ENCODE data around the gene TTC7B. TPM values are rescaled to one million over a fixed set of nuclear protein-coding genes. Genes with fewer than 3 reads are reported as not detected.
"Not testable (repeated sequence)": the region's sequence is repeated elsewhere in the genome, so short reads cannot be mapped to it uniquely, and the experiment has no call there.

The TTC7B gene
- total and polyA plus RNA-seq, 2 experiments from 2014 or later = 7.9 to 28.6 TPM

GRCh38 chr14:90527978-90528377 is 288.3 kb downstream of the TTC7B start:
- H3K4me3 Mint-ChIP-seq = no peak overlapping the region
- TF ChIP-seq POLR2AphosphoS5 (IDR thresholded peaks at IDR 0.05; ENCODE audit: low read depth) (no peak), CTCF (conservative IDR thresholded peaks at IDR 0.05; ENCODE audit: low read depth in 2 of 2) (no peak), JUNB (IDR thresholded peaks at IDR 0.05; ENCODE audit: unreplicated experiment) (no peak), NANOG (IDR thresholded peaks at IDR 0.05; ENCODE audit: borderline replicate concordance) (no peak), ZNF462 (CRISPR knock-in tag; IDR thresholded peaks at IDR 0.05) (no peak), CREB1 (CRISPR knock-in tag; IDR thresholded peaks at IDR 0.05; ENCODE audit: low read depth) (no peak), ZNF331 (CRISPR knock-in tag; IDR thresholded peaks at IDR 0.05; ENCODE audit: low read depth) (no peak)

GRCh38 chr14:90526536-90526935 is 289.7 kb downstream of the TTC7B start:
- not testable (repeated sequence) for H3K27ac Mint-ChIP-seq; H3K9me3 Mint-ChIP-seq; H3K27ac ChIP-seq (ENCODE audit: low read depth); H3K4me1 Mint-ChIP-seq; H3K27me3 Mint-ChIP-seq (ENCODE audit: insufficient read depth, low read depth, poor library complexity); H3K9me2 ChIP-seq (ENCODE audit: insufficient read depth); H3K27me3 ChIP-seq (ENCODE audit: insufficient read depth); H3K79me2 ChIP-seq (replicated peaks; ENCODE audit: insufficient read depth); H3K4me3 ChIP-seq; H3K36me3 Mint-ChIP-seq (ENCODE audit: low read depth); H3F3A ChIP-seq (replicated peaks; ENCODE audit: low read depth); DNase-seq (ENCODE audit: low spot score); H3K4me2 ChIP-seq; H2AFZ ChIP-seq; H3K4me3 Mint-ChIP-seq; H3K36me3 ChIP-seq (ENCODE audit: insufficient read depth); H4K20me1 ChIP-seq (replicated peaks; ENCODE audit: insufficient read depth); ATAC-seq; H3K4me1 ChIP-seq (ENCODE audit: insufficient read depth)

More at GRCh38 chr14:90527978-90528377, 288.3 kb downstream of the TTC7B start:
- H3K4me1 Mint-ChIP-seq = no peaks in the 10 kb centered on the region
- ATAC-seq (no peak), DNase-seq (ENCODE audit: low spot score) (no peak)
- H3K27ac ChIP-seq (ENCODE audit: low read depth) = no peak overlapping the region
- H3K9me2 ChIP-seq (ENCODE audit: insufficient read depth) = no peaks in the 10 kb centered on the region
- no peaks in the 10 kb centered on the region for H3F3A ChIP-seq (replicated peaks; ENCODE audit: low read depth)
- H2AFZ ChIP-seq = no peak overlapping the region
- no peaks in the 10 kb centered on the region for H3K36me3 ChIP-seq (ENCODE audit: insufficient read depth)
- peaks cover 2% of the 10 kb centered on the region for H3K27me3 Mint-ChIP-seq (ENCODE audit: insufficient read depth, low read depth, poor library complexity)
- H3K4me3 ChIP-seq = no peak overlapping the region
- peaks cover 6% of the 10 kb centered on the region; the same call in 2 of the 3 replicates for H3K36me3 Mint-ChIP-seq (ENCODE audit: low read depth)
- no peaks in the 10 kb centered on the region for H3K79me2 ChIP-seq (replicated peaks; ENCODE audit: insufficient read depth)
- no peak overlapping the region for H3K4me2 ChIP-seq
- peaks cover 9% of the 10 kb centered on the region; the same call in 2 of the 3 replicates for H3K9me3 Mint-ChIP-seq
- H3K27ac Mint-ChIP-seq = no peak overlapping the region
- no peaks in the 10 kb centered on the region for H3K4me1 ChIP-seq (ENCODE audit: insufficient read depth)
- no peaks in the 10 kb centered on the region for H3K27me3 ChIP-seq (ENCODE audit: insufficient read depth)
- no peaks in the 10 kb centered on the region for H4K20me1 ChIP-seq (replicated peaks; ENCODE audit: insufficient read depth)

- not testable (repeated sequence) for H3K4me3 Mint-ChIP-seq; H3K4me2 ChIP-seq; H3K36me3 Mint-ChIP-seq (ENCODE audit: low read depth); DNase-seq (ENCODE audit: low spot score); H3F3A ChIP-seq (replicated peaks; ENCODE audit: low read depth); H3K27ac Mint-ChIP-seq; H2AFZ ChIP-seq; H3K36me3 ChIP-seq (ENCODE audit: insufficient read depth); H3K27me3 Mint-ChIP-seq (ENCODE audit: insufficient read depth, low read depth, poor library complexity); H3K9me3 Mint-ChIP-seq; H3K27me3 ChIP-seq (ENCODE audit: insufficient read depth); H3K4me1 Mint-ChIP-seq; H4K20me1 ChIP-seq (replicated peaks; ENCODE audit: insufficient read depth); H3K27ac ChIP-seq (ENCODE audit: low read depth); H3K4me3 ChIP-seq; H3K4me1 ChIP-seq (ENCODE audit: insufficient read depth); H3K79me2 ChIP-seq (replicated peaks; ENCODE audit: insufficient read depth); H3K9me2 ChIP-seq (ENCODE audit: insufficient read depth)
- ATAC-seq = peak; percentile 54
Measured at GRCh38 chr14:90525353-90526028, 290.7 kb downstream of the TTC7B start.

All from GM23338 (cell line).